Right lobe of liver (tissue), 4 donors: ENCODE measurements around the gene GPR84.
A peak's percentile ranks its signal among the peaks of the same experiment; 100 is the strongest.

Experiments used
- CTCF ChIP-seq, 4 donors: fragments of 200-600 bp in 3 of 4; fragments of 450-650 bp in 1 of 4; IDR thresholded peaks; one replicate each; pipeline versions ENCODE4 v1.5.1 to v1.8.0; 2016 to 2022; ENCODE audit warnings: antibody characterized with exemption in 4 of 4, mild to moderate bottlenecking in 2 of 4
- POLR2A ChIP-seq: fragments of 450-650 bp; IDR thresholded peaks from one replicate; pipeline ENCODE4 v1.6.1; 2017; ENCODE audit warnings: antibody characterized with exemption, mild to moderate bottlenecking
- donor health status: DM: no; HTN: no; CAD: no.
- donor health status: DM: no; HTN: no; CAD: no.
- donor health status: DM: no; HTN: yes; CAD: no.

DNA sequence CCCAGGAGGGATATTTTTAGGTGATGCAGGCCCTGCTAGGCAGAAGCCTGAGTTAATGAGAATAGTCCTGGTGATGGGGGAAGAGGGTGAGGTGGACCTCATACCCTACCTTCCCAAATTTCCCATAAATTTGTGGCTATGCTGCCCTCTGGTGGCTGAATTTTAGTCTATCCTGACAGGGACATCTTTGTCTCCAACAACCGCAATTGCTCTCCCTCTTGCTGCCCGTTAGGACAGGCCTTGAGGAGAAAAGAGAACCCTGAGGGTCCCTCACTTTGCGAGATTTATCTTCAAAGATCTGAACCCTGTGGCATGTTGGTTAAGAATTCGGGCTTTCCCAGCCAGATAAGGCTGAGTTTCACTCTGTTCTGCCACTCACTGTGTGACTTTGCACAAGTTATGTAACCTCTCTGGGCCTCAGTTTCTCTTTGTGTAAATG, 30.0 kb upstream of the GPR84 start:
- no peak for TF ChIP-seq POLR2A
- TF ChIP-seq CTCF (IDR thresholded peaks at IDR 0.05), result peak; percentile 40 to 73 (median 64)
